Measurements from ENCODE around the gene SLC6A3.
"Not testable (repeated sequence)": the region's sequence is repeated elsewhere in the genome, so short reads cannot be mapped to it uniquely, and the experiment has no call there.

The SLC6A3 gene

GRCh38 chr5:1479066-1479465 is 33.8 kb upstream of the SLC6A3 start:
- DNase-seq (ENCODE audit: low read depth) = no peak
- H3K4me3 ChIP-seq (ENCODE audit: low read depth, low read length) = no peak overlapping the region

- no peak for DNase-seq (ENCODE audit: low read depth)
- no peak overlapping the region for H3K4me3 ChIP-seq (ENCODE audit: low read depth, low read length)
Observed at GRCh38 chr5:1478271-1479035, 33.2 kb upstream of the SLC6A3 start.

GRCh38 chr5:1477341-1477740 is 32.1 kb upstream of the SLC6A3 start:
- DNase-seq (ENCODE audit: low read depth) = no peak
- no peak overlapping the region for H3K4me3 ChIP-seq (ENCODE audit: low read depth, low read length)

GRCh38 chr5:1476967-1477310 is 31.7 kb upstream of the SLC6A3 start:
- no peak overlapping the region for H3K4me3 ChIP-seq (ENCODE audit: low read depth, low read length)
- DNase-seq (ENCODE audit: low read depth) = no peak

GRCh38 chr5:1476181-1476966 is 31.1 kb upstream of the SLC6A3 start:
- no peak overlapping the region for H3K4me3 ChIP-seq (ENCODE audit: low read depth, low read length)
- no peak for DNase-seq (ENCODE audit: low read depth)

- H3K4me3 ChIP-seq (ENCODE audit: low read depth, low read length); DNase-seq (ENCODE audit: low read depth): not testable (repeated sequence)
Observed at GRCh38 chr5:1475544-1475900, 30.3 kb upstream of the SLC6A3 start.

GRCh38 chr5:1474866-1475543 is 29.8 kb upstream of the SLC6A3 start:
- H3K4me3 ChIP-seq (ENCODE audit: low read depth, low read length) = no peak overlapping the region
- DNase-seq (ENCODE audit: low read depth) = no peak

- no peak for DNase-seq (ENCODE audit: low read depth)
- H3K4me3 ChIP-seq (ENCODE audit: low read depth, low read length) = no peak overlapping the region
Observed at GRCh38 chr5:1474183-1474839, 29.1 kb upstream of the SLC6A3 start.

GRCh38 chr5:1473746-1474145 is 28.5 kb upstream of the SLC6A3 start:
- DNase-seq (ENCODE audit: low read depth) = no peak
- no peak overlapping the region for H3K4me3 ChIP-seq (ENCODE audit: low read depth, low read length)

GRCh38 chr5:1472964-1473628 is 27.9 kb upstream of the SLC6A3 start:
- H3K4me3 ChIP-seq (ENCODE audit: low read depth, low read length) = no peak overlapping the region
- no peak for DNase-seq (ENCODE audit: low read depth)

- H3K4me3 ChIP-seq (ENCODE audit: low read depth, low read length) = no peak overlapping the region
- no peak for DNase-seq (ENCODE audit: low read depth)
Observed at GRCh38 chr5:1471997-1472963, 27.0 kb upstream of the SLC6A3 start.

- H3K4me3 ChIP-seq (ENCODE audit: low read depth, low read length) = no peak overlapping the region
- DNase-seq (ENCODE audit: low read depth) = no peak
Observed at GRCh38 chr5:1471240-1471853, 26.1 kb upstream of the SLC6A3 start.

- no peak for DNase-seq (ENCODE audit: low read depth)
- no peak overlapping the region for H3K4me3 ChIP-seq (ENCODE audit: low read depth, low read length)
Observed at GRCh38 chr5:1470762-1471211, 25.5 kb upstream of the SLC6A3 start.

GRCh38 chr5:1468629-1469527 is 23.6 kb upstream of the SLC6A3 start:
- no peak for DNase-seq (ENCODE audit: low read depth)
- no peak overlapping the region for H3K4me3 ChIP-seq (ENCODE audit: low read depth, low read length)

GRCh38 chr5:1468247-1468612 is 23.0 kb upstream of the SLC6A3 start:
- no peak for DNase-seq (ENCODE audit: low read depth)
- H3K4me3 ChIP-seq (ENCODE audit: low read depth, low read length) = no peak overlapping the region

GRCh38 chr5:1467341-1468246 is 22.4 kb upstream of the SLC6A3 start:
- no peak for DNase-seq (ENCODE audit: low read depth)
- H3K4me3 ChIP-seq (ENCODE audit: low read depth, low read length) = no peak overlapping the region
